Measurements from ENCODE around the gene ZCCHC24. TPM values are rescaled to one million over a fixed set of nuclear protein-coding genes. Genes with fewer than 3 reads are reported as not detected.

Gene ZCCHC24
- total RNA-seq, 4 donors from 2014 or later = 2.8 to 39.6 (median 9.3) TPM

DNA sequence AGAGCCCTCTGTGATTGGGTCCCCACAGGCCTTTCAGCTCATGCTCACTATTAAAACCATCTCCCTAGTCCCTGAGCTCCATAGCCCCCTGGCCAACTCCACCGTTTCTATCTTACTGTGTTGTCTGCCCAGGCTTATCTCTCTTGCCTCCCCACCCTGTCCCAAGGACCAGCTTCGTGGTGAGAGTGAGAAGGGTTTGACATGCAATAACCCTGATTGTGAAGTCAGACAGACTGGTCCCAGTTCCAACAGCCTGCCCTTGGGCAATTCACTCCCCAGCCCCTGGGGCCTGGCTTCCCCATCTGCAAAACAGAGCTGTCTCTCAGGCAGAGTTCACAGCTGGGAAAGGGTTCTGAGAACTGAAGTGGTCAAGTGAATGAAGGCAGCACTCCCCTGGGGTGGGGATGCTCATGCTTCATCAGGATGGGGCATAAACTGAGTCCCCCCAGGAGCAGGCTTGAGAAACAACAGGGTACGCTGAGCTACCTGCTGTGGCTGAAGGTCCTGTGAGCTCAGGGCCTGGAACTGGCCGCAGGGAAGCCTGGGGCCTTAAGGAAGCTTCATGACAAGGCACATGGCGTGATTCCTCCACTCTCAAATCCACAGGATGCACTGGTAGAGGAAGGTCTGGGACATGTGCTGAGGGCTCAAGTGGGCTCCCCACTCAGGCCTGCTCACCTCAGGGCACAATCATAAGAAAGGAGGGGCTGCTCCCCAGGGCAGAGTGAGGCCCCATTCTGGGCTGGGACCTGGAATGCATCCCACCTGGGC lies 100.0 kb downstream of the ZCCHC24 start:
- no peak for DNase-seq
- Histone ChIP-seq H3K4me3 (no peak overlapping the region), H3K27ac (no peak overlapping the region), H3K9me3 (no peaks in the 10 kb centered on the region), H3K36me3 (peaks cover 0 to 10% (median 0%) of the 10 kb centered on the region in 3 donors), H3K4me1 (peaks cover 2 to 16% (median 10%) of the 10 kb centered on the region in 4 donors), H3K27me3 (no peaks in the 10 kb centered on the region)
- no peak for TF ChIP-seq POLR2A (IDR thresholded peaks at IDR 0.05)
- TF ChIP-seq, protein P1, sequence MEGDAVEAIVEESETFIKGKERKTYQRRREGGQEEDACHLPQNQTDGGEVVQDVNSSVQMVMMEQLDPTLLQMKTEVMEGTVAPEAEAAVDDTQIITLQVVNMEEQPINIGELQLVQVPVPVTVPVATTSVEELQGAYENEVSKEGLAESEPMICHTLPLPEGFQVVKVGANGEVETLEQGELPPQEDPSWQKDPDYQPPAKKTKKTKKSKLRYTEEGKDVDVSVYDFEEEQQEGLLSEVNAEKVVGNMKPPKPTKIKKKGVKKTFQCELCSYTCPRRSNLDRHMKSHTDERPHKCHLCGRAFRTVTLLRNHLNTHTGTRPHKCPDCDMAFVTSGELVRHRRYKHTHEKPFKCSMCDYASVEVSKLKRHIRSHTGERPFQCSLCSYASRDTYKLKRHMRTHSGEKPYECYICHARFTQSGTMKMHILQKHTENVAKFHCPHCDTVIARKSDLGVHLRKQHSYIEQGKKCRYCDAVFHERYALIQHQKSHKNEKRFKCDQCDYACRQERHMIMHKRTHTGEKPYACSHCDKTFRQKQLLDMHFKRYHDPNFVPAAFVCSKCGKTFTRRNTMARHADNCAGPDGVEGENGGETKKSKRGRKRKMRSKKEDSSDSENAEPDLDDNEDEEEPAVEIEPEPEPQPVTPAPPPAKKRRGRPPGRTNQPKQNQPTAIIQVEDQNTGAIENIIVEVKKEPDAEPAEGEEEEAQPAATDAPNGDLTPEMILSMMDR (IDR thresholded peaks at IDR 0.05) = no peak

DNA sequence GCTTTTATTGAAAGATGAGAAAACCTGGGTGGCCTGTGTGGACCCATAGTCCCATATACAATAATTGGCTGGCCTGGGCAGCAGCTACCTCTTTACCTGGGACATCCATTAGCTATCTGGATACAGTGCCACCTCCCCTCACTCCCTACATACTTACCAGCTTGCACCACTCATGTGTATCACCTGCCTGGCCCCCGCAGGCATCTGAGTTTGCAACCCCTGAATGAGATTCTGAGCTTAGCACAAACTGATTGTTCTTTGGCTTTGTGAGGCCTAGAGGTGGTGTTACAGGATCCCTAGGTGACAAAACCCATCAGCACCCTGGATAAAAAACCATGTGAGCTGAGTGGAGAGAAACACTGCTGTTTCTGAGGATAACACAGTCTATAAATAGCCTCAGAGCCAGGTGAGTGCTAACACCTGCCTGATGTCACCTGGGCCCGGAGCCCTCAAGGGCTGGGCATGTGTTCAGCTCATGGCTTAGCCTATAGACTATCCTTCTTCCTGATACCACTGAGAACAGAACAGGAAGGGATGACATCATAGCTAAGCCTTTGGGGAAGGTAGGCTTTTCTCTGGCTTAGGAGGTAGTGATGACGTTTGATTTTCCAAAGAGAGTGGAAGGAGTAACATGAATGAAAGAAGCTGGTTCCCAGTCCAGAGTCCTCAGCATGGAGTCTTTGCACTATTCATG lies 100.8 kb downstream of the ZCCHC24 start:
- peak in 1 of 3 donors; percentile 23 for DNase-seq
- H3K4me1 ChIP-seq = peaks cover 2 to 16% (median 10%) of the 10 kb centered on the region in 4 donors
- no peak overlapping the region for H3K4me3 ChIP-seq
- no peak overlapping the region for H3K27ac ChIP-seq
- H3K36me3 ChIP-seq = peaks cover 0 to 2% (median 0%) of the 10 kb centered on the region in 3 donors
- no peaks in the 10 kb centered on the region for H3K27me3 ChIP-seq
- no peak for TF ChIP-seq POLR2A (IDR thresholded peaks at IDR 0.05)
- TF ChIP-seq, protein P1 (IDR thresholded peaks at IDR 0.05) = no peak
- no peaks in the 10 kb centered on the region for H3K9me3 ChIP-seq

DNA sequence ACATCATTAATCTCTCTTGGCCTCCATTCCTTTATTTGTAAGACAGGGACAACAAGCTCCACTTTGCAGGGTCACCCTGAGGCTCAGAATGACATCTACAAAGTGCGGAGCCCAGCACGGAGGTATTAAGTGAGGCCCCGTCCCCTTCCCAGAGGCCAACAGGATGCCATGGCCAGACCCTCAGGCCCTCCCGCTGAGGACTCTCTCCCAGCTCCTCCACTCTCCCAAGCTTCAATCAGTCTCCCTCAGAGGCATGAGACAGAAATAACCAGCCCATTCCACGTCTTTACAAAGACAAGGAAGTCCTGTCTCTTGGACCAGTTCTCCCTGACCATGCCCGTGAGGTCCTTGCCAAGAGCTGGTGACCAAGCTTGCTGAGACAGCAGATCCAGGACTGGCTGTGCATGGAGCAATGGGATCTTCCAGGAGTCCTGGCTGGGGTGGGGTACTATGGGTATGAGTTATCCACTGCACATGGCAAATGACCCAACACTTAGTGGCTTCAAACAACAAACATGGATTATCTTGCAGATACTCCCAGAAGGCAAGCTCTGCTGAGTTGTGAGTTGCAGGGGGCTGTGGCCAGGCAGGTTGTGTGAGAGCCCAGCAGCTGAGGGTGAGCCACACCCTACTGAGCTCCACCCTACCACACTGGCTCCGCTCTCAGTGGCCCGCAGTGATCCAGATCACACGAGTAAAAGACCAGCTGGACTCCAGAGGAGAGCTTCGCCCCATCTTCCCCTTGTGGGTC lies 102.4 kb downstream of the ZCCHC24 start:
- Histone ChIP-seq H3K27ac (no peak overlapping the region), H3K4me1 (peaks cover 0 to 8% (median 2%) of the 10 kb centered on the region in 4 donors), H3K36me3 (no peaks in the 10 kb centered on the region), H3K27me3 (no peaks in the 10 kb centered on the region), H3K4me3 (no peak overlapping the region), H3K9me3 (no peaks in the 10 kb centered on the region)
- peak in 1 of 3 donors; percentile 46 for DNase-seq
- TF ChIP-seq, protein P1 (IDR thresholded peaks at IDR 0.05) = no peak
- no peak for TF ChIP-seq POLR2A (IDR thresholded peaks at IDR 0.05)

DNA sequence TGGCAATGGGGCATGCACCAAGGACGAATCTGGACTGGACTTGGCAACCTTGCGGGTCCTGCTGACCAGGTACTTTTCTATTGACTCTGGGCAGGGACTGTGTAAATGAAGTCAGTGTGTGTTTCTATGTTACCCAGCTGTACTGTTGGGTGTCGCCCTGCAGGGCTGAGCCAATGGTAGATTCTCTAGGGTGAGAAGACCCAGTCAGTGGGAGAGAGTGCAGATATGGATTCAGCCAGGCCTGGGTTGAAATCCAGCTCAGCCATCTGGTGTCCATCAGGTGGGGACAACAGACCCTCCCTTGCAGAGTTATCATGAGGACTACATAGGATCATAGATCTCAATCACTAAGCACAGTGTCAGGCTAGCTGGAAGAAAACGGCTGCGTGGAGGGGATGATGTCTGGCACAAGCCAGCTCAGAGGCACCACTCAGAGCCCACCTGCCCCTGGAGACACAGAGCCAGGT lies 103.1 kb downstream of the ZCCHC24 start:
- H3K36me3 ChIP-seq = no peaks in the 10 kb centered on the region
- peak in 1 of 3 donors; percentile 32 for DNase-seq

More for the DNA sequence above, 103.1 kb downstream of the ZCCHC24 start:
- Histone ChIP-seq H3K4me3 (no peak overlapping the region), H3K27ac (no peak overlapping the region), H3K4me1 (peaks cover 0 to 7% (median 2%) of the 10 kb centered on the region in 4 donors), H3K9me3 (no peaks in the 10 kb centered on the region), H3K27me3 (no peaks in the 10 kb centered on the region)
- TF ChIP-seq POLR2A (IDR thresholded peaks at IDR 0.05) = no peak
- TF ChIP-seq, protein P1 (IDR thresholded peaks at IDR 0.05) = no peak

Data from Peyer's patch (tissue), 4 donors.